RPMI7951 (cell line): ENCODE measurements around the gene PLXNB3. TPM values are rescaled to one million over a fixed set of nuclear protein-coding genes. Genes with fewer than 3 reads are reported as not detected.

ENCODE experiments used
- DNase-seq: peaks from one replicate; pipeline ENCODE4 v3.0.0-alpha.2; 2012; ENCODE audit warnings: low read depth
- total RNA-seq: library from RNA; depleted of rRNA; stranded (reverse); fragments of >200 nt; shearing (Covaris generic); gene quantifications from 2 replicates; pipeline ENCODE4 v1.2.3, GENCODE V29; 2014

Gene PLXNB3
- total RNA-seq, 1 experiment from 2014 or later = 2.0 TPM

DNA sequence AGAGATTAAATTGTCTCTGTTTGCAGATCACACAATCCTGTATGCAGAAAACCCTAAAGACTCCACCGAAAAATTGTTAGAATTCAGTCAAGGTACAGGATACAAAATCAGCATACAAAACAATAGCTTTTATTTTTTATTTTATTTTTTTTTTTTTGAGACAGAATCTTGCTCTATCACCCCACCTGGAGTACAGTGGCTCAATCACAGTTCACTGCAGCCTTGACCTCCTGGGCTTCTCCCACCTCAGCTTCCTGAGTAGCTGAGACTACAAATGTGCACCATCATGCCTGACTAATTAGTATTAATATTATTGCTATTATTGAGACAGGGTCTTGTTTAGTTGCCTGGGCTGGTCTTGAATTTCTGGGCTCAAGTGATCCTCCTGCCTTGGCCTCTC is 8.9 kb upstream of the PLXNB3 start:
- DNase-seq = no peak

- DNase-seq = no peak
Measured at GRCh38 chrX:153761863-153762262, 2.2 kb upstream of the PLXNB3 start.

GRCh38 chrX:153762626-153763173 is 1.3 kb upstream of the PLXNB3 start:
- DNase-seq = no peak

DNA sequence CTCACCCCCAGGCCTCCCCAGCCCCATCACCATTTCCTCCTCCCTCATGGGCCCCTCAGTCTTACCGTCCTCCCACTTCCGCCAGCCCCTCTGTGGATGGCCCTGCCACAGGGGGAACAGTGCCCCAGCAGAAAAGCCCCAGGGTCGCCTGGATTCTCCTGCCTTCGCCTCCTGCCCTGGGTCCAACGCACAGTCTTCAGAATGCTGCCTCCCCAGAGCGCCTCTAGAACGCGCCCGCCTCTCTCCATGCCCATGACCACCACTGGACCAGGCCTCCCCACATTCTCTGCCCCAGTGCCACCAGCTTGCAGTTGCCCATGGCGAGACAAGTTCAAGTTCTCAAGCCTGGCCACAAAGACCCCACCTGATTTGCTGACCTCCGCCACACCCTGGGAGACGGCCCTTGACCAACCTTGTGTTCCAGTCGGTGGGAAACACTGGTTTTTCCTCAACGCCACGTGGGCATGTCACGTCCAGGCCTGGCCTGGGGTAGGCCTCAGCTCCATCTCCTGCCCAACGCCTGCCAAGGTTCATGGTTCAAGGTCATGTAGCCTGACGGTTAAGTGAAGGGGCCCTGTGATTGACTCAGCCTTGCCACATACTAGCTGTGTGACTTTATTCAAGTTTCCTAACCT is 634 bp upstream of the PLXNB3 start:
- DNase-seq = no peak

GRCh38 chrX:153764786-153765137 is 713 bp downstream of the PLXNB3 start:
- no peak for DNase-seq

- DNase-seq = peak; percentile 45
Measured at GRCh38 chrX:153765138-153766079, 1.4 kb downstream of the PLXNB3 start.

DNA sequence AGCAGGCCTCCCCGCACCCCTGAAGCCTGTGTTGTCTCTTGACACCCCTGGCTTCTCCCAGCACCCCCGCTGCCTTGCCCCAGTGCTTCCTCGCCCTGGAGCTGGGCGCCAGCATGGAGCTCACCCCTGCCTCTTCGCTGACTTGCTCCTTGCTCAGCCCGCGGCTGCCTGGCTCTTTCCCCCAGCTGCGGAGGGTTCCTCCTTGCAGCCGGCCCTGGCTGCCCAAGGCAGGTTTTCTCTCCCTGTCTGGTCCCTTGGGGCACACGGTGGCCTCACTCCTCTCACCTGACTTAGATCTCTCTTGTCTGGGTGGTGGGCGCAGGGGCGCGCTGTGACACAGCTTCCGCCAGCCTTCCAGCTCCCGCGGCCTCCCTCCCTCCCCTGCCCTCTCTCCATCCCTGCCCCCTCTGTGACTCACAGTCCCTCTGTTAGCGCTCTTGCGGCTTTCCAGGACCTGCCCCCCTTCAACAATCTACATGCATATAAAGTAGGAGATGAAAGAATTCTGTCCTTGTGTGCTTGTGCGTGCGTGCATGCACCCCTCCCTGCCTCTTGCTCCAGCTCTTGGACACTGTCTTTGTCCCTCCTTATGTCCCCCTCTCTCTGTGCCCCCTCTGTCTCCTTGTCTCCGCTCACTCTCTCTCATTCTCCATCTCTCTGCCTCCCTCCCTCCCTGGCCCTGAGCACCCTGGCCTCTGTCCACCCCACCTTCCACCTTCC is 2.2 kb downstream of the PLXNB3 start:
- DNase-seq = peak; percentile 75

- DNase-seq = no peak
Measured at GRCh38 chrX:153766871-153767673, 3.0 kb downstream of the PLXNB3 start.

DNA sequence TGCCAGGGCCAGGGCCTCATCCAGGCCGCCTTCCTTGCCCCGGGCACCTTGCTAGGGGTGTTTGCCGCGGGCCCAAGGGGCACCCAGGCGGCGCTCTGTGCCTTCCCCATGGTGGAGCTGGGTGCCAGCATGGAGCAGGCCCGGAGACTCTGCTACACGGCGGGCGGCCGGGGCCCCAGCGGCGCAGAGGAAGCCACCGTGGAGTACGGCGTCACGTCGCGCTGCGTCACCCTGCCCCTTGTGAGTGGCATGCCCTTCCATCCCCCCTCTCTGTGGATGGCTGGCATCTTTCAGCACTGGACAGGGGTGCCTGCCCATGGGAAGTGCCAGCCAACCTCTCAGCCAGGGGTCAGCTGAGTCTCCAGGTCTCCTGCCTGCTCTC is 3.6 kb downstream of the PLXNB3 start:
- no peak for DNase-seq

GRCh38 chrX:153768311-153769157 is 4.5 kb downstream of the PLXNB3 start:
- no peak for DNase-seq

DNA sequence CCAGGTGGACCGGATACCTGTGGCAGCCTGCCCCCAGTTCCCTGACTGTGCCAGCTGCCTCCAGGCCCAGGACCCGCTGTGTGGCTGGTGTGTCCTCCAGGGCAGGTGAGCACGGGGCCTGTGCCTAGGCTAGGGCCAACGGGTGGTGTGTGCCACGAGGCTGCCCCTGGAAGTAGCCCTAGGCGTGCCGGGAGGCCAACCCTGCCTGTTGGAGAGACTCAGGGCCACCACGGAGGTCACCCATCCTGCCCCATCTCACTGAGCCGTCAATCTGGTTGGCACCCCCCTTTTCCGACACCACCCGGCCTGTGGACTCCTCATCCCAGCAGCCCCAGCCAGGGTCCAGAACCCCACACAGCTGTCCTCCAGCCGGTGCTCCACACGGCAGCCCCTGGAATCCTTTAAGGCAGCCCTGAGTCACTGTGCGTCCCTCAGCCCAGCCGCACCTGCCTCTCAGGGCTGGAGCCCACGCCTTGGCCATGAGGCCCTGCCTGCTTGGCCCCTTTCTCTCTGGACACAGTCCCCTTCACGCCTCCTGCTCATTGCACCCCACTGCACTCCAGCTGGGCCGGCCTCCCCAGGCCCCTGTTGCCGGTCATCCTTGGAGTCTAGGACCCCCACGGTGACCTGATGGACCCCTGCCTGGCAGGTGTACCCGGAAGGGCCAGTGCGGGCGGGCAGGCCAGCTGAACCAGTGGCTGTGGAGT is 5.3 kb downstream of the PLXNB3 start:
- DNase-seq = no peak

DNA sequence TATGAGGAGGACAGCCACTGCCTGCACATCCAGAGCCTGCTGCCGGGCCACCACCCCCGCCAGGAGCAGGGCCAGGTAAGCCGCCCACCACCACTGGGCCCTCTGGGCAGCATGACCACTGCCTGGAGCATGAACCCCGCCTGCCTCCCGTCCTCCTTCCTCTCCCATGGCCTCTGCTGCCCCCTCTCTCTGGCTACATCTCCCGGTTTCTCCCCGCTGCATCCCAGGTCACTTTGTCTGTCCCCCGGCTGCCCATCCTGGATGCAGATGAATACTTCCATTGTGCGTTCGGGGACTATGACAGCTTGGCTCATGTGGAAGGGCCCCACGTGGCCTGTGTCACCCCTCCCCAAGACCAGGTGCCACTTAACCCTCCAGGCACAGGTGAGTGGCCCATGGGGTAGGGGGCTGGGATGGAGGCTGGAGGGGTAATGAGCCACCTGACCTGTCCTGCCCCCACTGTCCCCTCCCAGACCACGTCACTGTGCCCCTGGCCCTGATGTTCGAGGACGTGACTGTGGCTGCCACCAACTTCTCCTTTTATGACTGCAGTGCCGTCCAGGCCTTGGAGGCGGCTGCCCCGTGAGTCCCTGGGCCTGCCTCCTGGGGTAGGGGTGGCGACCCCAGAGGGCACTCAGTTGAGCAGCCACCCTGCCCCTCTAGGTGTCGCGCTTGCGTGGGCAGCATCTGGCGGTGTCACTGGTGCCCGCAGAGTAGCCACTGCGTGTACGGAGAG is 6.0 kb downstream of the PLXNB3 start:
- DNase-seq = no peak

DNA sequence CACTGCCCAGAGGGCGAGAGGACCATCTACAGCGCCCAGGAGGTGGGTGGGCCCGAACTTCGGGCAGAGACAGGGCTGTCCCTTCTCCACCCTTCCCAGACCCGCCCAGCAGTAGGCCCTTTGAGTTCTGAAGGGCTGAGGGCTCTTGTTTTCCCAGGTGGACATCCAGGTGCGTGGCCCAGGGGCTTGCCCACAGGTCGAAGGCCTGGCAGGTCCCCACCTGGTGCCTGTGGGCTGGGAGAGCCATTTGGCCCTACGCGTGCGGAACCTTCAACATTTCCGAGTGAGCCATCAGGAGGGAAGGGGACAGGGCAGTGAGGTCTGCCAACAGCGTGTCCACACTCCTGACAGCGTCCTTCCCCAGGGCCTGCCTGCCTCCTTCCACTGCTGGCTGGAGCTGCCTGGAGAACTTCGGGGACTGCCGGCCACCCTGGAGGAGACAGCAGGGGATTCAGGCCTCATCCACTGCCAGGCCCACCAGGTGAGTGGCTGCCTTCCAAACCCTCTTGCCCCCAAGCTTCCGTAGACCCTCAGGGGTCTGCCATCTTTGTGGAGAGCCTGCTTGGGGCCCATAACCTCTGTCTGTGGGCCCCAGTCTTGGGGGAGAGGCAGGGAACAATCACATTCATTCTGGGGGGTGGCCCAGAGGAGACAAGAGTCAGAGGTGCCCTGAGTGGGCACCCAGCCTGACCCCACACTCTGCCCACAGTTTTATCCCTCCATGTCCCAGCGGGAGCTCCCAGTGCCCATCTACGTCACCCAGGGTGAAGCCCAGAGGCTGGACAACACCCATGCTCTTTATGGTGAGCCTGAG is 6.8 kb downstream of the PLXNB3 start:
- no peak for DNase-seq

- DNase-seq = no peak
Measured at GRCh38 chrX:153771415-153772315, 7.6 kb downstream of the PLXNB3 start.

DNA sequence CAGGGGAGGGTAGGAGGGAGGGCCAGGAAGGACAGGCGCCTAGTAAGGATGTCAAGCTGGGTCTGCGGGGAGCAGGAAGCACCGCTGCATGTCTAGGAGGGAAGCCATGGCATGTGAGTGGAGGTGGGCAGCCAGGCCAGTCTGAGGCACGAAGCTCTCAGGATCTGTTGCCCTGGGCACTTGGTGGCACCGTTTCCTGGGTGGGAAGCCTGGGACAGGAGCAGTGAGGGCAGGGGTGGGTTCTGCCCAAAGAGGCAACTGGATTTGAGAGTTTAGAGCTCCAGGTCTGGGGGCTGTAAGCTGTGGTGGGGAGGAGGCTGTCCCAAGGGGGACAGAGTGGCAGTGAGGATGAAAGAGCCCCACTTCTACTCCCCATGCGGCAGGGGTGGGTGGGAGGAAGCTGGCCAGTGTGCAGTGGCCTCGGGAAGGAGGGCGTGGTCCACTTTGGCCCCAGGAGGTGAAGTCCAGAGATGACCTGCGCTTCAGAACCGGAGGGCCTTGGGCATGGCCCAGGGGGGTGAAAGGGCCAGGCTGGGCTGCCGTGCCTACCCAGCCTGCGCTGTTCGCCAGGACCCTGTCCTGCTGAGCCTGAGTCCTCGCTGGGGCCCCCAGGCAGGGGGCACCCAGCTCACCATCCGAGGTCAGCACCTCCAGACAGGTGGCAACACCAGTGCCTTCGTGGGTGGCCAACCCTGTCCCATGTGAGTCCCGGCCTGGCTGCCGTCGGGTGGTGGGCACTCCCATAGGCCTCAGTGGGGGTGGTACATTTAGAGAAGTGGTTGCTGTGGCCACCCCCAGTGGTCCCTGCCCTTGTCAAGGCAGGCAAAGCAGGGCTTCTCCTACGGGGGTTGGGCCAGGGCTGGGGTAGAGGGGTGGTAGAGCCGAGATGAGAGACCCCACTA is 8.5 kb downstream of the PLXNB3 start:
- DNase-seq = no peak

GRCh38 chrX:153773218-153773611 is 9.2 kb downstream of the PLXNB3 start:
- DNase-seq = no peak
